NB4 (cell line): ENCODE data around the gene FGA.

ENCODE experiments used
- CTCF ChIP-seq: IDR thresholded peaks from one replicate; pipeline ENCODE4 v1.5.1; 2012; ENCODE audit warnings: low read depth, low read length
- POLR2A ChIP-seq: IDR thresholded peaks from 2 replicates; pipeline ENCODE4 v1.6.1; 2011; ENCODE audit warnings: mild to moderate bottlenecking; ENCODE audit not compliant: insufficient read length; ENCODE audit errors: extremely low read depth
- TF ChIP-seq, protein P1 (sequence below): IDR thresholded peaks from 2 replicates; pipeline ENCODE4 v1.6.1; 2011; ENCODE audit warnings: low read depth, low read length

DNA sequence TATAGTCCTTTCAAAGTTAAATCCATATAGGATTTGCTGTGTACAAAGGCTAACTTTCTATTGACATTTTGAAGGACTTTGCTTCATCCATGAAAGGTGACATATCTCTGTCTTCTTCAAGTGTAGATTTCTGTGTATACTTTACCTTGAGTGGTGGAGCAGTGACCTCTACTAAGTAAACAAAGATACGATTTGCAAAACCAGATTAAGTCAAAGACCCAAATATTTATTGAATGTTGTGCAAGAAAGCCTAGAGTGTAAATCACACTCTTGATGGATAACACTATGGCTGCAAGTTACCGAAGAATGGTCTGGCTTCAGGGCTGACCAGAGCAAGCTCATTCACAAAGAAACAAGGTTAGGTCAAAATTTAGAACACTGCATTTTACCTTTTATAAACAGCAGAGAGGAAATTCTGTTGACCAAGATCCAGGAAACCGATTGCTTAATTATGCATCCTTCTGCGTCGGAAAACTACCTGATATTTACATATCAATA, 27.3 kb upstream of the FGA start:
- no peak for TF ChIP-seq POLR2A
- TF ChIP-seq CTCF = no peak
- TF ChIP-seq, protein P1, sequence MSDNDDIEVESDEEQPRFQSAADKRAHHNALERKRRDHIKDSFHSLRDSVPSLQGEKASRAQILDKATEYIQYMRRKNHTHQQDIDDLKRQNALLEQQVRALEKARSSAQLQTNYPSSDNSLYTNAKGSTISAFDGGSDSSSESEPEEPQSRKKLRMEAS = no peak
